HCEC 1CT (cell line): ENCODE data around the gene LYZL4.

Experiments used
- DNase-seq: peaks from one replicate; pipeline ENCODE4 v3.0.0-alpha.2; 2017

Gene LYZL4

GRCh38 chr3:42425736-42426407, 15.5 kb upstream of the LYZL4 start:
- DNase-seq: no peak

- no peak for DNase-seq
Observed at GRCh38 chr3:42424911-42425310, 14.5 kb upstream of the LYZL4 start.

- no peak for DNase-seq
Observed at GRCh38 chr3:42421818-42422796, 11.7 kb upstream of the LYZL4 start.

DNA sequence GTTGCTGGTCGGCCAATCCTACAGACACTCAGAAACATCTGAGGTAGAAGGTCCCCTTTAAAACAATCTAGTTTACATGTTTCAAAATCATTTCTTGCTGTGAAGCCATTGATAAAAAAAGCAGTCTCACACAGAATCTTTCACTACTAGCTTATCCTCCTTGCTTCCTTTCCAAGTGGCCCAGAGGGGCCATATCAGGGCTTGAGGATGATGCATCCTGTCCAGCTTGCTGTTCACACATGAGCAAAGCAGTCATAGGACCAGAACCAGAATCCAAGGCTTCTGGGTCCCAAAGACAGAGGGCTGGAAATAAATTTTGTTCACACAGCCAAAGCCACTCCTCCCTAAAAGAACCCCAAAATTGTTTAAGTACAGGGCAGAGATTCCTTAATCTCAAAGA, 9.2 kb upstream of the LYZL4 start:
- DNase-seq: no peak

GRCh38 chr3:42412526-42413155, 2.2 kb upstream of the LYZL4 start:
- no peak for DNase-seq

GRCh38 chr3:42411429-42411828, 1.0 kb upstream of the LYZL4 start:
- DNase-seq: no peak

DNA sequence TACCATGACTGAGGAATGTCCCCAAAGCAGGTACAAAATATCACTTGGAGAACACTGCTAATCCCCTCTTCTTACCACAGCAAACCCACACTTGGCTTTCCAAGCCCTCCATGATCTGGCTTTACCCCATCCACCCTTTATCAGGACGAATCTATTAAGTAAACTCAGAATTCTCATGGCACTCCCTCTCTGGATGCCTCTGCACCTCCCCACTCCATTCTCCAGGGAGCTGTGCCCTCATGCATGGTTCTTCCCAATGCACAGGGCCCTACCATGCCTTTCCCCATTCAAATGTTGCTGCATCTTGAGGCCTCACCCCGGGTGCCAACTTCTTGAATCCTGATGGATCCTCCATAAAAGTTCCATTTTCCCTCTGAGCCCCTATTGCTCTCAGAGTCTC, 2.3 kb downstream of the LYZL4 start:
- no peak for DNase-seq

DNA sequence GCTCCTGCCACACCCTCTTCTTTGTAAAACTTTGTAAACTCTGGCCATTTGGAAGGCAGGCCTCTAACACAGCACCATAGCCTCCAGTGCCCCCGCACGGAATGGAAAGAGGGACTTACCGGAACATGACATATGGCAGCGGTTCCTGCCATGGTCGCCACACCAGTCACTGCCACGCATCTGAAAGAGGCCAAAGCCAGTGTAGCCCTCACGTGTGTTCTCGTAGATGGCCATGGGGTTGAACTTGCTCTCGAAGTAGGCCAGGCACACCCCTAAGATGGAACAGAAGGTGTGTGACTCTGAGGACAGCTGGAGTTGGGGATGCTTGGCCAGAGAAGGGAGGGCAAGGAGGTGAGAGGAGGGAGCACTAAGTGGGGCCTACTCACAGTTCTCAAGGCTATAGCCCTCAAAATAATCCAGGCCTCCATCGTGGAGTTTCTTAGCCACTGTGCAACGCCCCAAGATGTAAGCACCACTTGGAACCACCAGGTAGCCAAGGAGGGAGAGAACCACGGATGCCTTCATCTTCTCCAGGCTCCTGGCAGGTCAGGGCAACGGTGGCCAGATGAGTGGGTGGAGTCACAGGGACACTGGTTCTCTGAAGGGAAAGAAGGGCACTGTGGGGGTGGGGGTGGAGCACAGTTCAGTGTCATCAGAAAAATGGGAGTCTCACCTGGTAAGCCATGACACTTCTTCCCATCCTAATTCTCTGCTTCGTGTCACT, 3.5 kb downstream of the LYZL4 start:
- no peak for DNase-seq

- no peak for DNase-seq
Observed at GRCh38 chr3:42405857-42406256, 4.6 kb downstream of the LYZL4 start.

DNA sequence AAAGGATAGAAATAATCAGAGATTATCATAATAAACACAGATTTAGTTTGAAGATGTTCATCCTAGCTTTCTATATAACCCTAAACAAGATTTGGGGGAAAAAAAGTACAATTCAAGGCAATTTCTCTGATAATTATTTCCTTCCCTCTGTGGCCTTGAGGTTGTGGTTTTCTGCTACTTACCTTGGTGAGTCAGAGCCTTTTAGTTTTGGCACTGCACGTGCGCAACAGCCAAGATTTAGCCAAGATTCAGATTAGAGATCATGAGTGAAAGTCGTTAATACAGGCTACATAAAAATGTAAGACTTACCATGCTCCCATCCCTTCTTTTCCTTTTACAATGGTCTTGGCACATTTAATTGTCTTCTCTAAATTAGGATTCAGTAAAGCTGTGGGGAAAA, 6.7 kb downstream of the LYZL4 start:
- no peak for DNase-seq

DNA sequence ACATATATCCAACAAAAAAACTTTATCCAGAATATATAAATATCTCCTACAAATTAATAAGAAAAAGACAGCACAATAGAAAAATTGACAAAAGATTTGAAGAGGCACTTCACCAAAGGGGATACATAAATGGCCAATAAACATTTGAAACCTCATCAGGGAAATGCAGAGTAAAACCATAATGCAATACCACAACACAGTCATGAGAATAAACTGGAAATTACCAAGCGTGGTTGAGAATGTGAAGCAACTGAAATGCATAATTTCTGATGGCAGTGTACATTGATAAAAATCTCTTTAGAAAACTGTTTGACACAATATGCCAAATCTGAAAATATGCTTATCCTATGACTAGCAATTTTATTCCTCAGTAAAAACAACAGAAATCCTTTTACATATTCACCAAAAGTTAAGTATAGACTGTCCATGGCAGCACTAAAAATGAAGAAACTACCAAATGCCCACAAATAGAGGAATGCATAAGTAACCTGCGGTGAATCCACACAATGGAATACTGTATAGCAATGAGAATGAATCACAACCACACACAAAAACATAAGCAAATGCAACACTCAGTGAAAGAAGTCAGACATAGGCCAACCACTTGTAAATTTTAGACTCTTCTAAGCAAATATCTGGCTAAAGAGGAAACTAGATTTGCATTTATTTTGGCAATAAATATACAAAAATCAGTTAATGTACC, 7.9 kb downstream of the LYZL4 start:
- no peak for DNase-seq

DNA sequence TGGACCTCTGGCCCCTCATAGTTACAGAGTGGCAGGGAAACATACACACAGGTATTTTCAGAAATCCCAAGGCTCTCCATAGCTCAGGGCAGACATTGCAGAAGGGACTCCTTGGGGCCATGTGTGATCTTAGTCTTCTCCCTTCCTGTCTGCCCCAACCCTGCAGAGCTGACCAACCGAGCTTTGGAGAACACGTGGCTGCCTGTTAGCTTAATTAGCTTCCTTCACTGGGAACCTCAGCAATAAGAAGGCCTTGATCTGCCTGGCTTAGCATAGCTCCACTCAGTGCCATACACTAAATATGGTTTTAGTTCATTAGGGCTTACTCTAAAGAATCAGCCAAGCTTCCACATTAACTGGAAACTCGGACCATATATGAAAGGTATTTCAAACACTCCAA, 12.3 kb downstream of the LYZL4 start:
- no peak for DNase-seq

DNA sequence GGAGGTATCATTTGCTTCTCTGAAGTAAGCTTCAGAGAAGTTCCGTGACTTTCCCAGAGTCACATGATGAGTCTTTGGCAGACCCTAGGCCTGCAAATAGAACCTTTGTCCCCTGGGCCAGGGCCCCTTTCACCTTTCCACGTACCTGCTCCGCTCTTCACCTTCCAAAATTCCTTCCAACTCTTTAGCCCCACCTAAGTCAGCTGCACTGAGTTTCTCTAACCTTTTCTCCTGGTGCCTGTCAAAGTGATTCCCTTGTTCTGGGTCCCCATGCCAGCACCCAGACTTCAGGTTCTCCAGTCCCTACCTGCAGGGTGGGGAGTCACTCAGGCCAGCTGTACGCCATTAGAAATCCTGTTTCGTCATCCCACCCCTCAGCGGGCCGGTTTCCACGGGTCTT, 12.8 kb downstream of the LYZL4 start:
- no peak for DNase-seq

DNA sequence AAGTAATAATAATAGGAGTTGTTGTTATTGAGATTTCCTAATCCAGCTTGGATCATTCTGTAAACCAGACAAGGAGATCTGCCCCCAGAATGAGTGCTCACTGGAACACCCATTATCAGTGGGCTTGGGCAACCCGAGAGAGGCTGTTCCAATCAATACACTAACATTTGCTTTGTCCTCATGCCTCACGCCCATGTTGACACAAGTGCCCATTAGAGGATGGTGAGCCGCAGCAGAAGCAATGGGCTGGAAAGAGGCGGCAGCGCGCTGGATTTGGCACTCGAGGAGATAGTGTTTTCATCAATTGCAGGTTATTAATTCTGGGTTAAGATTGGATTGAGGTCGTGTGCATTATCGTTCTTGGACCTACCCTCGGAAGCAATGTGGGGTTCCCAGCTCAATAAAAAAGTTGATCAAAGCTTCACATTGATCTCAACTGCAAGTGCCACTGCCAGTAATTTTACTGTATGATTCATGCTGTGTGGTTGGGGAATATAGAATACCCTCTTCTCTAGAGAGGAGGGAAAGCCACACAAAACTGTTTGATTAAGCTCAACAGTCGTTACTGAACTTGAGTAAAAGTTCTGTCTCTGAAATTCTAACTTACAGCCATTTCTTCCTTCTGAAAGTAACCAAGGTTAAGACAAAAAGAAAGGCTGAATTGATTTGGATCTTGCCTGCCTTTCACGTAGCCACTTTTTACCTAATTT, 15.7 kb downstream of the LYZL4 start:
- no peak for DNase-seq

GRCh38 chr3:42387802-42388651, 22.4 kb downstream of the LYZL4 start:
- peak; percentile 56 for DNase-seq

- DNase-seq: no peak
Observed at GRCh38 chr3:42381551-42382082, 28.8 kb downstream of the LYZL4 start.

GRCh38 chr3:42377681-42378080, 32.7 kb downstream of the LYZL4 start:
- DNase-seq: peak; percentile 10

DNA sequence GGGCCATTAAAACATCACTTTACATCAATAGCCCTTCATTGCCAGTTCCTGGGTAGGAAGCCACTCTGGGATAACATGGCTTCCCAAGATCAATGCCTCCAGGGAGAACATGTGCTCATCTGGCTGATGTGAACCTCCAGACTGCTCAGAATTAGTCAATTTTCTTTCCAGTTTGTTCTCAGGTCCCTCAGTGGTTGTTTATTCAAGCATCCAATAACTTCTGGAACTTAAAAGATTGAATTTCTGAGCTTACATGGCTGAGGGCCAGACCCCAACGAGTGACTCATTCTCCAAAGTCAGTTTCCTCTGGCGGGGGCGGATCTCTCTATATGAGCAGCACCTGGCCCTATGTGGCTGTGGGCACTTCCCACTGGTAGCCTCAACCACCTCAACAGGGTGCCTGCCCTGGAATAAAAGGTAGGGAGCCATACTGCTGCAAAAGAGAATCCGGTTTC, 34.0 kb downstream of the LYZL4 start:
- peak; percentile 88 for DNase-seq

GRCh38 chr3:42375121-42375800, 35.1 kb downstream of the LYZL4 start:
- no peak for DNase-seq

DNA sequence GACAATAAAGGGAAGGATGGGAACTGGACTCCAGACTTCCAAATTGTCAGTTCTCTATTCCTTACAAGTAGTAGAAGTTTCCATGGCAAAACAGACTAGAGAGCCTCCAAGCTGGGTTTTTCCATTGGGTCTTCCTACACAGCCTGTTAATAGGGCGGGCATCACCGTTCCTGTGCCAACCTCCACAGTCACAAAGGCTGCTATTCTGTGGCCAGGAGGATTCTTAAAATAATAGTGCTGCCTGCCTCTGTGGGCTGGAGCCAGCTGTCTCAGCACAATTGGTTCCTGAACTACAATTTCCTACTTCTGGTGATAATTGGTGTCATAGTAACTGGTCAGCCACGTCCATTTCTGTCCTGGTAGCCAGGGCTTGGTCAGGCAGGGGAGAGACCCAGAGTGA, 38.6 kb downstream of the LYZL4 start:
- DNase-seq: no peak
